ENCODE measurements around the gene ARL5C.
A peak's percentile ranks its signal among the peaks of the same experiment; 100 is the strongest.

The ARL5C gene

DNA sequence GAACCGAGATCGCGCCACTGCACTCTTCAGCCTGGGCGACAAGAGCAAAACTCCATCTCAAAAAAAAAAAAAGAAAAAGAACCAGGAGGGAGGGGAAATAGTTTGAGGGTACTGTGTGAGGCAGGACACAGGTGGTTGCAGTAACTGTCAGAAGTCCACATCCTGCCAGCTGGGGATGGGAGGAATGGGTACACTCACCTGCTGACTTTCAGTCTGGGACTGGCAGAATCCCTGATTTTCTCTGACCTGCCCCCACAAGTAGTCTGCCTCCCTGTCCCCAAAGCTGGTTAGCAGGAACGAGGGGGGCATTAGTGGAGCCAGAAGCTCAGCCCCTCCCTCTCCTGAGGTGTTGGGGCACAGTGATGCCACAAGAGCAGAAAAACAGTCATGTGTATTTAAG lies 7.1 kb upstream of the ARL5C start:
- Histone ChIP-seq H3K79me2 (ENCODE audit: control insufficient read depth, low read length) (no peaks in the 10 kb centered on the region), H3K36me3 (ENCODE audit: control insufficient read depth, low read length) (peaks cover 34% of the 10 kb centered on the region), H4K20me1 (ENCODE audit: control insufficient read depth, insufficient read depth, low read depth, low read length) (peaks cover 4% of the 10 kb centered on the region; the same call in 1 of the 2 replicates), H3K4me1 (ENCODE audit: control insufficient read depth, low read length) (peaks cover 19% of the 10 kb centered on the region), H3K27ac (ENCODE audit: low read depth, low read length) (no peak overlapping the region), H3K4me3 (ENCODE audit: low read length) (no peak overlapping the region), H3K9me2 (replicated peaks; ENCODE audit: control insufficient read depth, low read length) (no peaks in the 10 kb centered on the region), H3F3A (ENCODE audit: control insufficient read depth, insufficient read depth) (peaks cover 2% of the 10 kb centered on the region), H3K9me3 (ENCODE audit: control insufficient read depth, insufficient read depth, low read length) (no peaks in the 10 kb centered on the region), H3K27me3 (ENCODE audit: control insufficient read depth, low read length) (no peaks in the 10 kb centered on the region), H3K4me2 (ENCODE audit: low read length) (peak overlapping the region; percentile 5; the same call in 1 of the 2 replicates)
- no peak for TF ChIP-seq CTCF (IDR thresholded peaks at IDR 0.05; ENCODE audit: low read depth, low read length, poor library complexity, severe bottlenecking)
- TF ChIP-seq EZH2phosphoT487 (IDR thresholded peaks at IDR 0.05; ENCODE audit: borderline replicate concordance, low read length) = no peak

DNA sequence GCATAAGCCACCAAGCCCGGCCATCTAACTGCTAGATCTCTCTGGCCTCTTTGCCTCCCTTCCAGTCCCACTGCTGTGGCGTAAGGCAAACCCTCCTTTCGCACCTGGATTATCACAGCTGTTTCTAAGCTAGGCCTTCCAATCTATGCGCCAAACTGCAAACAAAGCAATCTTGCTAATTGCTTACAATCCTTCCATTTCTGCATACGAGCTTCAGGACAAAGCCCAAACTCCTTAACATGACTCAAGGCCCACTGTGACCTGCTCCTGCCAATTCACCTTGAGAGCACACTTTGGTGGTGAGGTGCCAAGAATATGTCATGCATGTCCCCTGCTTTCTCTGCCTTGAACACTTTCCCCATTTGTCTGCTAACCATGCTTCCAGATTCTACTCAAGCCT lies 6.0 kb upstream of the ARL5C start:
- Histone ChIP-seq H3K79me2 (ENCODE audit: control insufficient read depth, low read length) (no peaks in the 10 kb centered on the region), H3F3A (ENCODE audit: control insufficient read depth, insufficient read depth) (peaks cover 2% of the 10 kb centered on the region), H3K4me3 (ENCODE audit: low read length) (no peak overlapping the region), H3K27ac (ENCODE audit: low read depth, low read length) (no peak overlapping the region), H4K20me1 (ENCODE audit: control insufficient read depth, insufficient read depth, low read depth, low read length) (peaks cover 4% of the 10 kb centered on the region; the same call in 1 of the 2 replicates), H3K9me2 (replicated peaks; ENCODE audit: control insufficient read depth, low read length) (no peaks in the 10 kb centered on the region), H3K9me3 (ENCODE audit: control insufficient read depth, insufficient read depth, low read length) (no peaks in the 10 kb centered on the region), H3K27me3 (ENCODE audit: control insufficient read depth, low read length) (peaks cover 4% of the 10 kb centered on the region; the same call in 1 of the 2 replicates), H3K36me3 (ENCODE audit: control insufficient read depth, low read length) (peaks cover 23% of the 10 kb centered on the region), H3K4me1 (ENCODE audit: control insufficient read depth, low read length) (peaks cover 24% of the 10 kb centered on the region), H3K4me2 (ENCODE audit: low read length) (no peak overlapping the region)
- TF ChIP-seq EZH2phosphoT487 (IDR thresholded peaks at IDR 0.05; ENCODE audit: borderline replicate concordance, low read length) (no peak), CTCF (IDR thresholded peaks at IDR 0.05; ENCODE audit: low read depth, low read length, poor library complexity, severe bottlenecking) (no peak)

- Histone ChIP-seq H3K27me3 (ENCODE audit: control insufficient read depth, low read length) (peaks cover 6% of the 10 kb centered on the region; the same call in 1 of the 2 replicates), H3K79me2 (ENCODE audit: control insufficient read depth, low read length) (no peaks in the 10 kb centered on the region), H3F3A (ENCODE audit: control insufficient read depth, insufficient read depth) (peaks cover 2% of the 10 kb centered on the region; the same call in 1 of the 2 replicates), H3K27ac (ENCODE audit: low read depth, low read length) (no peak overlapping the region), H3K9me2 (replicated peaks; ENCODE audit: control insufficient read depth, low read length) (no peaks in the 10 kb centered on the region), H4K20me1 (ENCODE audit: control insufficient read depth, insufficient read depth, low read depth, low read length) (peaks cover 4% of the 10 kb centered on the region; the same call in 1 of the 2 replicates), H3K4me3 (ENCODE audit: low read length) (no peak overlapping the region), H3K9me3 (ENCODE audit: control insufficient read depth, insufficient read depth, low read length) (no peaks in the 10 kb centered on the region), H3K4me1 (ENCODE audit: control insufficient read depth, low read length) (peaks cover 24% of the 10 kb centered on the region), H3K4me2 (ENCODE audit: low read length) (no peak overlapping the region), H3K36me3 (ENCODE audit: control insufficient read depth, low read length) (peaks cover 10% of the 10 kb centered on the region)
- TF ChIP-seq EZH2phosphoT487 (IDR thresholded peaks at IDR 0.05; ENCODE audit: borderline replicate concordance, low read length) (no peak), CTCF (IDR thresholded peaks at IDR 0.05; ENCODE audit: low read depth, low read length, poor library complexity, severe bottlenecking) (no peak)
Measured at GRCh38 chr17:39170558-39170957, 4.6 kb upstream of the ARL5C start.

Measured in DOHH2 (cell line).